GM21786 (cell line): ENCODE data around the gene CADM1.
"Not testable (repeated sequence)": the region's sequence is repeated elsewhere in the genome, so short reads cannot be mapped to it uniquely, and the experiment has no call there.

Experiments
- ATAC-seq: cut with Tn5 transposase; IDR thresholded peaks from one replicate; pipeline ENCODE4 v1.9.1; 2021; ENCODE audit not compliant: unreplicated experiment

The CADM1 gene

DNA sequence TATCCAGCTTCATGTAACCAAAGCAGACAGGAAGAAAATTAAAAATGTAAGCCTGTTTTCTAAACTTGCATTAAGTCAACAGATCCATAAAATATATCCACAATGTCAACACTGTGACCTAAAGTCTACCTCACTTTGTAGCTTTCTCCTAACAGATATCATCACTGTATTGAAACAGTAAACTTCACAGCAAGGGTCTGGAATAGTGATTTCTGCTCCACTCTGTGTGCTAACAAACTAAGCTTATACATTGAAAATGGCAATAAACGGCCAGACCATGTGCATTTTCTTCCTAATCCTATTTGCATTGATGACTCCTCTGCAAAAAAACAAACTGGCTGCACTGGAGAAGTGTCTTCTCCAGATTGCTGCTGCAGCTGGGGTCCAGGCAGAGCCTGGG is 26.8 kb downstream of the CADM1 start:
- ATAC-seq: no peak

DNA sequence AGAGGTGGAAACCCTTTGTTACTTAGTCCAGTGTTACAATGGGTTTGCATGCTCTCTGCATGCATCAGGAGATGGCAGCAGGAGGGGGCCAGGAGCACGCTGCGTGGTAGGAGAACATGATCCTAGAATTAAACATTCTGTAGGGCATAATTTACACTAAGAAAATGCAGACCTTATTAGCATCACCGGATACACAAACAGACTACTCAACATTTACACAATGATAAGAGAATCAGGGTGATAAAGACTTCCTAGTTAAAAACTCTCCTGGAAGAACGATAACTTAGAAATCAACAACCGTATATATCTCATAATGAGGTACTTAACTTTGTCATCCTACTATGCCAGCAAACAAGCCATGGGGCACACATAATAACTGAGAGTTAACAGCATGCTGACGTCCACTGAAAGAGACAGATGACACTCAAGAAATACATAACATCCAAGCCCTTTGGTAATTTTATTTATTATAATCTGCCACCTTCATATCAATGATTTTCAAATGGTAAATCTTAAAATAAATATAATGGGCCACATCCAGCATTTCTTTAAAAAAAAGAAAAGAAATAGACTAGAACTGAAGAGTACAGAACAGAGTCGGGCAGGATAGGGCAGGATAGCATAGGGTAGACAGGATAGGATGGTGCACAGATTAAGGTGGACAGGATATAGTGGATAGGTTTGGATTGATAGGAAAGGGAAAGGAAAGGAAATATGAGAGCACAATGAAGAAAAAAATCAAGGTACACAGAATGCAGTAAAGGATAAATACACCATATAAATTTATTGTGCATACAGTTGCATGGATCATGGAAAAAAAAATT is 27.5 kb downstream of the CADM1 start:
- ATAC-seq: no peak

DNA sequence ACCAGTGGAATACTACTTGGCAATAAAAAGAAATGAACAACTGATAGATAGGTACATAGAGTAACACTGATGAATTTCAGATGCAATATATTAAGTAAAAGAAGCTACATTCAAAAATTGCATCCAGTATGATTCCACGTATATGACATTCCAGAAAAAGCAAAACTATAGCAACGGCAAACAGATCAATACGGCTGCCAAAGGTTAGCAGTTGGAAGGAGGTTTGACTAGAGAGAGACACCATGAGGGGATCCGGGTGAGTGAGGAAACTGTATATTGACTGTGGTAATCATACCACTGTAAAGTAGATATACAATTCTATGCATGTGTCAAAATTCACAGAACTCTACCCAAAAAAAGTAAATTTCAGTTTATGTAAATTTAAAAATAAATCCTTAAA is 28.7 kb downstream of the CADM1 start:
- ATAC-seq: no peak

DNA sequence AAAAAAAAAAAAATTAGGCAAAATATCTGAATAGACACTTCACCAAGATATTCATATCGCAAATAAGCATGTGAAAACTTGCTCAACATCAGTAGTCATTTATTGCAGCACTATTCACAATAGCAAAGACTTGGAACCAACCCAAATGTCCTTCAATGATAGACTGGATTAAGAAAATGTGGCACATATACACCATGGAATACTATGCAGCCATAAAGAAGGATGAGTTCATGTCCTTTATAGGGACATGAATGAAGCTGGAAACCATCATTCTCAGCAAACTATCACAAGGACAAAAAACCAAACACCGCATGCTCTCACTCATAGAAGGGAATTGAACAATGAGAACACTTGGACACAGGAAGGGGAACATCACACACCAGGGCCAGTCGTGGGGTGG is 29.9 kb downstream of the CADM1 start:
- not testable (repeated sequence) for ATAC-seq

- ATAC-seq: no peak
Observed at GRCh38 chr11:115473167-115473566, 31.0 kb downstream of the CADM1 start.

GRCh38 chr11:115471367-115471766 is 32.8 kb downstream of the CADM1 start:
- no peak for ATAC-seq

DNA sequence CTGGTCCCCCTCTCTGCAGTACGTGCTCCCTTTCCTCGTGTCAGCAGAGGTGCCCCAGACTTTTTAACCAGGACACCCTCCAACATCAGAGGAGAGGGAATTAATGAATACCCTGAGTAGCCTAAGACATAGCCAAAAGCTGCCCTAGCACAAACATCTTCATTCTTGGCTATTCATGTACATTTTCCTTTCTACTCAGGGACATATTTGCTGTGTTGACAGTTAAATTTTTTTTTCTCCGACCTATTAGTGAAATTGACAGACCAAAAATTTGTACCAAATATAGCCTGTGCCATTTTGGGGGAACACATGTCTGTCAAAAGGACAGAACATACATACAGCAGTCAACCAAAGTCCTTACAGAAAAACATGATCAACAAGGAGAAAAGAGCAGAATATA is 33.3 kb downstream of the CADM1 start:
- ATAC-seq: no peak

DNA sequence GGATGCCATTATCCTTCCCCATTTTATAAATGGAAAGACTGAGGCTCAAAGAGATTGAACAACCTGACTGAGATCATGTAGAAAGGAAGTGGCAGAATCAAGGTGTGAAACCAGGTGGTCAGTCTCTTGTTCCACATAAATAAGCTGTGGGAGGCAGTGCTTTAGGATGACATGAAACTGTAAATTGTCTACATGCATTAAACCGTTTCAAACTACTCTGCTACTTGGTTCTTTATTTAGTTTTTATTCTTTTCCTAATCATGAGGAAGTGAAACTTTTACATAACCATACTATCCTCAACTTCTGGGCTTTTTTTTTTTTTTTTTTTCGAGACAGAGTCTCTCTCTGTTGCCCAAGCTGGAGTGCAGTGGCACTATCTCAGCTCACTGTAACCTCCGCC is 34.9 kb downstream of the CADM1 start:
- no peak for ATAC-seq

DNA sequence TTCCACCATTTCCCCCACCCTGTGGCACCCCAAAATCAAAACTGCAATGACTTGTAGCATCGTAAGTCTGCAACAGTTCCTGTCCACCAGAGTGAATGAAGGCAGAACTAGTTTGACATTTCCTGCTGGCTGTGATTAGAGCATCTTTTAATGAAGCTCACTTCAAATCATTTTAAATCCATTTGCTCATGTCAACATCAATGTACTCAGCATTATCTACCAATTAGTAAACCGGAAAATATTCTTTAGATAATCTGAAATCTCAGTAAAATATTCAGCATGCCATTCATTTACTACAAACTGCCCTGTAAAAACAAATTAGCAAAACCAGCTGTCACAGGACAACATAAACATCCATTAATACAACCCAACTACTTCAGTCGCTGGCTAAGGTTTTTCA is 38.1 kb downstream of the CADM1 start:
- no peak for ATAC-seq

DNA sequence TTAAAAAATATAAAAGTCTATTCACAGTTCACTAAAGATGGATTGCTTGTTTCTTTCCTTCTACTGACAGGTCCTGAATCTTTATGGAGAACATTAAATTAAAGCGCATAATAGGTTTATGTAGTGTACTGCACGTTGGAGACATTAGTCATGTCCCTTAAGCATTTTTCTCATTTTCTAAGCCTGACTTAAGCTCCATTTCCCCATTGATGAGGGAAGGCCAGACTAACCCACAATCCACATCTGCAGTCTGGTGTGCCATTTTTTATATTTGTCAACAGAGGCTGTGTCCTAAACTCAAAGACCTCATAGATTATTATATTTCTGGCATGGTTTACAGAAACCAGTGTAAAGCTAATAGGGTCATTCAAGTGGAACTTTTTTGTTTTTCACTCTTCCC is 39.9 kb downstream of the CADM1 start:
- no peak for ATAC-seq

GRCh38 chr11:115463606-115464005 is 40.6 kb downstream of the CADM1 start:
- ATAC-seq: no peak

- ATAC-seq: no peak
Observed at GRCh38 chr11:115462757-115463156, 41.5 kb downstream of the CADM1 start.

DNA sequence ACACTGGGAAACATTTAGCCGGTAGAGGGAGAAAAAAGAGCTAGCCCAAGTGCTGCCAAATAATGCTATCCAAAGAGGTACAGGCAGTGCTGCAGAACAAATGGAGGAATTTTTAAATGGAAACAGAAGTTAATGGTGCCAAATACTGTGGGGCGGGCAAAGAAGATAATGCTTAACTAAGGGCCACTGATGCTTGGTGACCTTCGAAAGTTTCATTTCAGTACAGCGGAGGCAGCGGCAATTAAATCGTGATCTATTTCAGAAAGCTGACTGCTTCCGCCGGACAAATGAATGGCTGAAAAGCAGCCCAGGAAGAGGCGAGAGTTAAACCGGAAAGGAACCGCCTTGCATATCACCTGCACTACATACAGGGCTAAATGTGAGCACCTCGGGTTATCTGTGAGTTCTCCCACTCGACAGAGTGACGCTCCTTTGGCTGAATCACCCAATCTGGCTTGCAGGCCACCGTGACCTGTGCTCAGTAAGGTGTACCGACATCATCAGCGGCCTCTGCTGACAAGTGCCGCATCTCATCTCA is 42.1 kb downstream of the CADM1 start:
- ATAC-seq: no peak

GRCh38 chr11:115460512-115460911 is 43.7 kb downstream of the CADM1 start:
- ATAC-seq: no peak

DNA sequence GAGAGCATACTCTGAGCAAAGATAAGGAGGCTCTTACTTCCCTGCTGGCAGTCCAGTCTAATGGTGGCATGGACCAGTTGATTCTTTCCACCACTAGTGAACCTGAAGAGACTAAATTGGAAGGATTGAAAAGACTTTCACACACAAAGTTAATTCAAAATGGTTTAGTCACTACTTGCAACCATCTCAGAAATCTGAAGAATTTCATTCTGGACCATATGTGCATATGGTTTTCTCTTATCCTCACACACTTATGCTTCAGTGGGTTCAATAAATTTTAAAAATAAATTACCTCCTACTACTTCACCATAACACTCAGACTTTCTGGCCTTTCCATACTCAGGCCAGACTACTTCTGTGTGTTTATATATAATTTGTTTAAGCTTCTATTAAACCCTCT is 44.7 kb downstream of the CADM1 start:
- ATAC-seq: no peak

- no peak for ATAC-seq
Observed at GRCh38 chr11:115458877-115459276, 45.3 kb downstream of the CADM1 start.

GRCh38 chr11:115456019-115456418 is 48.2 kb downstream of the CADM1 start:
- ATAC-seq: no peak

DNA sequence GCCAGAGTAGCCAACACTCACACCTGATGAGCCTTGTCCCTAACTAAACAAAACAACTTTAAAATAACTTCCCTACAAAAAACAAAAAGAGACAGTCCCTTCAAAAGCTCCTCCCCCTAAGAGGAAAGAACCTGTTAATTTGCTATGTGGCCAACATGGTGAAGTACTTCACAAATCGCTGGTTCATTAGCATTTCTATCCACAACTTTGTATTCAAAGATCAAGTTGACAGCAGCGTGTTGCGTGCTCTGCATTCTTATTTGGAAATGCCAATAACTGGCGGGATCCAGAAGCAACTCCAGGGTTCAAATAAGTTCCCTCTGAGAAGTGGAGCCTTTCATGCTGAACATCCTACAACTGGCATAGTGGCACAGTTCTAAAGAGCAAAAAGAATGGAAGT is 48.6 kb downstream of the CADM1 start:
- no peak for ATAC-seq

DNA sequence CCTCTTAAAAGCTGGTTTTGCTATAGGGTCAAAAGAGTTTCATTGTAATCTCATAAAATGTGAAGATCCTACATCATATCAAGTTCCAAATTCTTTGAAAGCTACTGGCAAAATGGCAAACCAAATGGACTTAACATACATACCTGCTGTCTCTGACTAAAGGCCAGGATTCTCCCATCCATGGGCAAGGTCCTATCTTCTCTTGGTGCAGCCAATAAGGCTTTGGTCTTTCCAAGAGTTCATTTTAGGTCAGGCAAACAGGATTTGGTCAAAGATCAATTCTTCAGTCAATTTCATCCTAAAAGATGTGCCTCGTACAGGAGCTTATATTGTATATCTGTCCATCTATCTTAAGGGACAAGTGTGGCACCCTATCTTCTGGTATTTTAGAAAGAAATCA is 49.7 kb downstream of the CADM1 start:
- ATAC-seq: no peak

GRCh38 chr11:115453693-115454490 is 50.3 kb downstream of the CADM1 start:
- no peak for ATAC-seq

- ATAC-seq: no peak
Observed at GRCh38 chr11:115452241-115452640, 52.0 kb downstream of the CADM1 start.

- ATAC-seq: no peak
Observed at GRCh38 chr11:115450519-115450918, 53.7 kb downstream of the CADM1 start.
